Stimulated activated CD4-positive, alpha-beta T cell treated with anti-CD3 and anti-CD28 coated beads, TNF-alpha, amount 100 ng/mL, for 24 hours (primary cell): Measurements from ENCODE around the gene ACBD4.

ENCODE experiments used
- DNase-seq, 3 experiments: peaks; one replicate each; pipeline ENCODE4 v3.0.0-alpha.2; 2020; ENCODE audit warnings: low read depth in 3 of 3

ACBD4 gene

GRCh38 chr17:45104497-45104896 is 31.0 kb upstream of the ACBD4 start:
- no peak for DNase-seq

- DNase-seq, result no peak
Measured at GRCh38 chr17:45104907-45105624, 30.4 kb upstream of the ACBD4 start.

- no peak for DNase-seq
Measured at GRCh38 chr17:45106096-45106495, 29.4 kb upstream of the ACBD4 start.

- no peak for DNase-seq
Measured at GRCh38 chr17:45106582-45106981, 28.9 kb upstream of the ACBD4 start.

- DNase-seq, result no peak
Measured at GRCh38 chr17:45107293-45108010, 28.0 kb upstream of the ACBD4 start.

GRCh38 chr17:45108051-45108450 is 27.4 kb upstream of the ACBD4 start:
- DNase-seq, result no peak

- DNase-seq, result no peak
Measured at GRCh38 chr17:45108595-45109521, 26.6 kb upstream of the ACBD4 start.

GRCh38 chr17:45110676-45111611 is 24.5 kb upstream of the ACBD4 start:
- DNase-seq, result no peak

GRCh38 chr17:45111850-45112249 is 23.6 kb upstream of the ACBD4 start:
- no peak for DNase-seq

- no peak for DNase-seq
Measured at GRCh38 chr17:45112559-45113423, 22.7 kb upstream of the ACBD4 start.

GRCh38 chr17:45113424-45113754 is 22.1 kb upstream of the ACBD4 start:
- no peak for DNase-seq

GRCh38 chr17:45114117-45114932 is 21.2 kb upstream of the ACBD4 start:
- no peak for DNase-seq

- DNase-seq, result no peak
Measured at GRCh38 chr17:45115015-45115625, 20.4 kb upstream of the ACBD4 start.

GRCh38 chr17:45115871-45116270 is 19.6 kb upstream of the ACBD4 start:
- DNase-seq, result no peak

- no peak for DNase-seq
Measured at GRCh38 chr17:45116434-45117016, 19.0 kb upstream of the ACBD4 start.

- DNase-seq, result no peak
Measured at GRCh38 chr17:45117334-45117733, 18.2 kb upstream of the ACBD4 start.

- DNase-seq, result no peak
Measured at GRCh38 chr17:45117848-45118646, 17.4 kb upstream of the ACBD4 start.

GRCh38 chr17:45118691-45119090 is 16.8 kb upstream of the ACBD4 start:
- no peak for DNase-seq
